ENCODE results near the gene TEAD4. TPM values are rescaled to one million over a fixed set of nuclear protein-coding genes. Genes with fewer than 3 reads are reported as not detected.

Gene TEAD4
- total RNA-seq, 1 experiment from 2014 or later: 33.8 TPM

GRCh38 chr12:3087758-3088650, 128.8 kb downstream of the TEAD4 start:
- H3K27ac Mint-ChIP-seq (ENCODE audit: low read depth, unreplicated experiment): no peak overlapping the region
- DNase-seq (ENCODE audit: unreplicated experiment): no peak
- intact Hi-C loops (cut with micrococcal nuclease): no loop called here
- ChIA-PET CTCF (interaction anchor here (0.9 to 1.3 kb wide), 4 partner anchors 9 to 187 kb away, joined by 3 to 5 read pairs (median 4); no protein-coding TSS in a partner anchor), POLR2A (interaction anchor here (1.1 to 1.8 kb wide), 2 partner anchors 17 to 33 kb away, joined by 4 read pairs; no protein-coding TSS in a partner anchor)
- H3K27me3 Mint-ChIP-seq (ENCODE audit: insufficient read depth, unreplicated experiment): no peaks in the 10 kb centered on the region
- H3K36me3 Mint-ChIP-seq (ENCODE audit: insufficient read depth, unreplicated experiment): no peaks in the 10 kb centered on the region
- peaks cover 5% of the 10 kb centered on the region for H3K4me1 Mint-ChIP-seq (ENCODE audit: insufficient read depth, unreplicated experiment)
- no peak overlapping the region for H3K4me3 Mint-ChIP-seq (ENCODE audit: unreplicated experiment)
- no TSS peak for BruUV-seq (replicated peaks)
- no peaks in the 10 kb centered on the region for H3K9me3 Mint-ChIP-seq (ENCODE audit: unreplicated experiment)
- no peak for TF ChIP-seq CTCF (IDR thresholded peaks at IDR 0.05; ENCODE audit: unreplicated experiment)

DNA sequence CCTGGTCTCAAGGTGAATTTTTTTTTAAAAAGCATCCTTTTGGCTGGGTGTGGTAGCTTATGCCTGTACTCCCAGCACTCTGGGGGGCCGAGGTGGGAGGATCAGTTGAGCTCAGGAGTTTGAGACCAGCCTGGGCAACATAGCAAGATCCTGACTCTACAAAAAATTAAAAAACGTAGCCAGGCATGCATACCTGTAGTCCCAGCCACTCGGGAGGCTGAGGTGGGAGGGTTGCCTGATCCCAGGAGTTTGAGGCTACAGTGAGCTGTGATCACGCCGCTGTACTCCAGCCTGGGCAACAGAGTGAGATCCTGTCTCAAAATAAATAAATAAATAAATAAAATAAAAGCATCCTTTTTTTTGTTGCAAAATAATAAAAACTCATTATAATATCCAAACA, 130.4 kb downstream of the TEAD4 start:
- DNase-seq (ENCODE audit: unreplicated experiment): no peak
- peaks cover 5% of the 10 kb centered on the region for H3K4me1 Mint-ChIP-seq (ENCODE audit: insufficient read depth, unreplicated experiment)
- CTCF ChIA-PET: interaction anchor here (1.3 to 1.9 kb wide), 2 partner anchors 8 to 16 kb away, joined by 4 to 5 read pairs; no protein-coding TSS in a partner anchor

More for the DNA sequence above, 130.4 kb downstream of the TEAD4 start:
- BruUV-seq (replicated peaks): no TSS peak
- Mint-ChIP-seq H3K27me3 (ENCODE audit: insufficient read depth, unreplicated experiment) (no peaks in the 10 kb centered on the region), H3K36me3 (ENCODE audit: insufficient read depth, unreplicated experiment) (no peaks in the 10 kb centered on the region), H3K4me3 (ENCODE audit: unreplicated experiment) (no peak overlapping the region), H3K27ac (ENCODE audit: low read depth, unreplicated experiment) (no peak overlapping the region), H3K9me3 (ENCODE audit: unreplicated experiment) (no peaks in the 10 kb centered on the region)
- intact Hi-C loops (cut with micrococcal nuclease): no loop called here
- POLR2A ChIA-PET: no interaction called here
- no peak for TF ChIP-seq CTCF (IDR thresholded peaks at IDR 0.05; ENCODE audit: unreplicated experiment)

Other genes with a start within 250 kb of the TEAD4 start
- gene FKBP4, start 164.4 kb upstream of the TEAD4 start, total RNA-seq (2022): 79.1 and 94.5 TPM in 2 replicates
- gene ITFG2, start 146.7 kb upstream of the TEAD4 start, total RNA-seq (2022): 26.5 and 28.1 TPM in 2 replicates
- not detected in 2 replicates for gene NRIP2, start 124.4 kb upstream of the TEAD4 start, total RNA-seq (2022)
- gene TEX52, start 102.4 kb upstream of the TEAD4 start, total RNA-seq (2022): not detected in 2 replicates
- 31.7 and 49.9 TPM in 2 replicates for gene FOXM1, start 82.2 kb upstream of the TEAD4 start, total RNA-seq (2022)
- gene RHNO1, start 82.2 kb upstream of the TEAD4 start, total RNA-seq (2022): 47.0 and 60.9 TPM in 2 replicates
- gene TULP3, start 68.5 kb upstream of the TEAD4 start, total RNA-seq (2022): 36.2 and 42.2 TPM in 2 replicates
- 12.6 and 13.4 TPM in 2 replicates for gene TSPAN9, start 118.0 kb downstream of the TEAD4 start, total RNA-seq (2022)